K562 (cell line): ENCODE data around the gene SLC36A2. TPM values are rescaled to one million over a fixed set of nuclear protein-coding genes. Genes with fewer than 3 reads are reported as not detected.

Experiments used
- ATAC-seq: fragments of 200-7000 bp; cut with Tn5 transposase; 3 replicates; pipeline ENCODE4 v1.9.1; 2020; ENCODE audit warnings: moderate library complexity
- BruUV-seq: library from RNA; stranded (reverse); fragments of 400-500 nt; replicated peaks from 2 replicates; lab custom pipeline; 2021; lab: Mats Ljungman, UMichigan
- CTCF ChIA-PET: fragments of 300-600 bp; formaldehyde crosslinking; extraction: SDS; loops from one replicate; lab custom pipeline; 2021; ENCODE audit warnings: low intra/inter-chr PET ratio; lab: Yijun Ruan, JAX
- POLR2A ChIA-PET: fragments of 300-600, 350-650 bp; sonication (Branson Sonifier 250); formaldehyde crosslinking; extraction: SDS; loops from one replicate; lab custom pipeline; 2021; ENCODE audit warnings: antibody characterized with exemption, inconsistent platforms; lab: Yijun Ruan, JAX
- DNase-seq, 4 experiments: peaks; one replicate each; pipeline versions ENCODE4 v3.0.0 to v3.0.0-alpha.2; 2011 to 2018; ENCODE audit warnings: low spot score in 3 of 4, mixed read lengths in 3 of 4; ENCODE audit errors: extremely low read depth in 1 of 4
- FAIRE-seq: peaks from 2 replicates; lab custom pipeline; 2011; peaks lifted over from hg19 to GRCh38; lab: Jason Lieb, UNC
- H2AFZ ChIP-seq: 2 replicates; pipeline ENCODE4 v1.6.0; 2011; ENCODE audit warnings: low read depth, low read length, control low read depth, inconsistent platforms
- H3K27ac ChIP-seq: fragments of 200-600 bp; 3 replicates; pipeline ENCODE4 v1.8.0; 2011; ENCODE audit warnings: low read depth, mild to moderate bottlenecking, control low read depth, inconsistent platforms, low read length, moderate library complexity, mixed read lengths; ENCODE audit errors: extremely low read depth
- H3K27me3 ChIP-seq, 2 experiments: fragments of 300-600 bp in 1 of 2; 2 replicates in 1 of 2; 3 replicates in 1 of 2; pipeline versions ENCODE4 v1.6.0 to v1.8.0; 2011; ENCODE audit warnings: inconsistent platforms in 2 of 2, low read length in 2 of 2, mild to moderate bottlenecking in 1 of 2, mixed read lengths in 1 of 2, moderate library complexity in 1 of 2; ENCODE audit not compliant: control insufficient read depth in 2 of 2, insufficient read depth in 2 of 2
- H3K36me3 ChIP-seq: fragments of 300-600 bp; 3 replicates; pipeline ENCODE4 v1.8.0; 2011; ENCODE audit warnings: mild to moderate bottlenecking, low read length, inconsistent platforms; ENCODE audit not compliant: control insufficient read depth, insufficient read depth
- H3K4me1 ChIP-seq, 2 experiments: fragments of 200-600 bp in 1 of 2; replicated peaks in 1 of 2; 2 replicates in 1 of 2; 3 replicates in 1 of 2; pipeline versions ENCODE4 v1.5.1 to v1.8.0; 2011; ENCODE audit warnings: inconsistent platforms in 2 of 2, low read length in 2 of 2, mild to moderate bottlenecking in 1 of 2, mixed read lengths in 1 of 2, moderate library complexity in 1 of 2; ENCODE audit not compliant: control insufficient read depth in 2 of 2, insufficient read depth in 2 of 2
- H3K4me2 ChIP-seq: 2 replicates; pipeline ENCODE4 v1.6.1; 2011; ENCODE audit warnings: low read length, control low read depth, inconsistent platforms, mixed read lengths; ENCODE audit not compliant: insufficient read depth
- H3K4me3 ChIP-seq: fragments of 200-600 bp; sonication (generic), shearing (Covaris generic); 2 replicates; pipeline ENCODE4 v1.5.1; 2016; ENCODE audit warnings: control low read depth, inconsistent platforms
- H3K79me2 ChIP-seq: fragments of 200-600 bp; 3 replicates; pipeline ENCODE4 v1.8.0; 2011; ENCODE audit warnings: low read length, inconsistent platforms; ENCODE audit not compliant: control insufficient read depth, insufficient read depth
- H3K9ac ChIP-seq, 2 experiments: 2 replicates each; pipeline versions ENCODE4 v1.6.0 to v1.6.1; 2011; ENCODE audit warnings: low read depth in 2 of 2, low read length in 2 of 2, control low read depth in 1 of 2, inconsistent platforms in 1 of 2, mild to moderate bottlenecking in 1 of 2, mixed read lengths in 1 of 2; ENCODE audit not compliant: insufficient read depth in 1 of 2
- H3K9me1 ChIP-seq: one replicate; pipeline ENCODE4 v1.6.0; 2011; ENCODE audit warnings: inconsistent platforms, mild to moderate bottlenecking, low read length, moderate library complexity; ENCODE audit not compliant: control insufficient read depth, insufficient read depth
- H3K9me3 ChIP-seq: replicated peaks from 2 replicates; pipeline ENCODE4 v1.5.1; 2011; ENCODE audit warnings: low read depth, low read length, inconsistent platforms; ENCODE audit not compliant: control insufficient read depth, insufficient read depth
- H4K20me1 ChIP-seq: replicated peaks from 2 replicates; pipeline ENCODE4 v1.6.1; 2011; ENCODE audit warnings: low read length, inconsistent platforms, mixed read lengths; ENCODE audit not compliant: control insufficient read depth, insufficient read depth
- CCNT2 ChIP-seq: IDR thresholded peaks from 2 replicates; pipeline ENCODE4 v1.6.1; 2011; ENCODE audit warnings: borderline replicate concordance, low read depth, mild to moderate bottlenecking, moderate library complexity, mixed read lengths, low read length; ENCODE audit not compliant: insufficient read length; ENCODE audit errors: extremely low read depth
- CREB3L1 ChIP-seq: fragments of 450-650 bp; IDR thresholded peaks from 2 replicates; pipeline ENCODE4 v1.6.1; 2014; ENCODE audit warnings: low read depth, mild to moderate bottlenecking, moderate library complexity, borderline replicate concordance
- CREB5 ChIP-seq: fragments of 250-450 bp; sonication (Bioruptor Pico); IDR thresholded peaks from 2 replicates; pipeline ENCODE4 v1.5.0; 2020; ENCODE audit warnings: mild to moderate bottlenecking
- DMBX1 ChIP-seq: fragments of 250-450 bp; sonication (Bioruptor Pico); IDR thresholded peaks from 2 replicates; pipeline ENCODE4 v1.8.0; 2022; ENCODE audit warnings: inconsistent platforms, mild to moderate bottlenecking, moderate library complexity, borderline replicate concordance
- DPF2 ChIP-seq: fragments of 450-650 bp; IDR thresholded peaks from 2 replicates; pipeline ENCODE4 v1.6.1; 2016
- ELF4 ChIP-seq: fragments of 450-650 bp; formaldehyde crosslinking; IDR thresholded peaks from 2 replicates; pipeline ENCODE4 v1.4.0; 2022; ENCODE audit warnings: missing genetic modification characterization
- GATAD2A ChIP-seq: fragments of 450-650 bp; IDR thresholded peaks from 2 replicates; pipeline ENCODE4 v1.6.1; 2017
- GATAD2B ChIP-seq: fragments of 450-650 bp; IDR thresholded peaks from 2 replicates; pipeline ENCODE4 v1.6.1; 2017; ENCODE audit warnings: mild to moderate bottlenecking, borderline replicate concordance
- GMEB1 ChIP-seq: fragments of 250-450 bp; sonication (Bioruptor Pico); IDR thresholded peaks from 2 replicates; pipeline ENCODE4 v1.4.0; 2020; ENCODE audit warnings: mild to moderate bottlenecking
- HDAC1 ChIP-seq, 2 experiments: fragments of 450-650 bp; IDR thresholded peaks; 2 replicates each; pipeline ENCODE4 v1.6.1; 2016 to 2017; ENCODE audit warnings: inconsistent platforms in 1 of 2, mild to moderate bottlenecking in 1 of 2, moderate library complexity in 1 of 2
- MAX ChIP-seq: sonication (generic); formaldehyde crosslinking; IDR thresholded peaks from 2 replicates; pipeline ENCODE4 v1.9.0; 2022; ENCODE audit warnings: mild to moderate bottlenecking, missing genetic modification reagents
- NFE2L1 ChIP-seq: fragments of 450-650 bp; IDR thresholded peaks from 2 replicates; pipeline ENCODE4 v1.6.1; 2016; ENCODE audit warnings: missing genetic modification characterization, low read depth, mild to moderate bottlenecking, missing compliant biosample characterization, moderate library complexity, borderline replicate concordance
- RAD21 ChIP-seq, 2 experiments: fragments of 250-450 bp in 1 of 2; fragments of 450-650 bp in 1 of 2; sonication (Bioruptor Pico) in 1 of 2; formaldehyde crosslinking in 1 of 2; IDR thresholded peaks in 1 of 2; conservative IDR thresholded peaks in 1 of 2; 2 replicates each; pipeline versions ENCODE4 v1.4.0 to v1.8.0; 2020 to 2022; ENCODE audit warnings: mild to moderate bottlenecking in 2 of 2, moderate library complexity in 1 of 2
- UBTF ChIP-seq, 2 experiments: IDR thresholded peaks; 2 replicates each; pipeline ENCODE4 v1.6.1; 2012; ENCODE audit warnings: improper control_type of control experiment in 2 of 2, low read depth in 2 of 2, low read length in 2 of 2, borderline replicate concordance in 1 of 2
- ZNF24 ChIP-seq: fragments of 450-650 bp; IDR thresholded peaks from 2 replicates; pipeline ENCODE4 v1.6.1; 2016
- ZNF253 ChIP-seq: fragments of 250-450 bp; sonication (Bioruptor Pico); conservative IDR thresholded peaks from 2 replicates; pipeline ENCODE4 v1.6.1; 2021; ENCODE audit warnings: mild to moderate bottlenecking
- in situ Hi-C: fragments of 300-500 bp; cut with MboI; formaldehyde crosslinking; loops from 4 replicates; pipeline ENCODE4 v1.15.0; 2018; ENCODE audit warnings: inconsistent platforms, mixed read lengths
- intact Hi-C: fragments of 100-400 bp; cut with micrococcal nuclease; formaldehyde crosslinking; loops from 2 replicates; pipeline ENCODE4 v1.14.2; 2022
- polyA plus RNA-seq, 8 experiments: library from polyadenylated mRNA; depleted of rRNA in 4 of 8; stranded (reverse) in 5 of 8; unstranded in 3 of 8; fragments of >200 nt; fragmentation: Nextera tagmentation in 2 of 8; fragmentation: Illumina TruSeq in 1 of 8; extraction: Ambion mirVana in 2 of 8; extraction: Trizol in 1 of 8; gene quantifications; 2 replicates each; pipeline versions ENCODE4 v1.2.1 to v1.2.3, GENCODE V29; 2011 to 2014; ENCODE audit warnings: inconsistent platforms in 1 of 8, missing spikeins in 1 of 8
- total RNA-seq, 7 experiments: library from RNA; depleted of rRNA in 6 of 7; stranded (reverse); fragments of >200 nt in 6 of 7; fragmentation: Illumina TruSeq in 2 of 7; extraction: Trizol in 2 of 7; gene quantifications; 2 replicates each; pipeline versions ENCODE4 v1.2.1 to v1.2.3, GENCODE V29; 2011 to 2021; ENCODE audit warnings: low replicate concordance in 1 of 7

SLC36A2 gene
- total and polyA plus RNA-seq, 9 of the 15 experiments (the other 6 are each of a cell fraction or from before 2014, with no cell fraction given), result not detected

DNA sequence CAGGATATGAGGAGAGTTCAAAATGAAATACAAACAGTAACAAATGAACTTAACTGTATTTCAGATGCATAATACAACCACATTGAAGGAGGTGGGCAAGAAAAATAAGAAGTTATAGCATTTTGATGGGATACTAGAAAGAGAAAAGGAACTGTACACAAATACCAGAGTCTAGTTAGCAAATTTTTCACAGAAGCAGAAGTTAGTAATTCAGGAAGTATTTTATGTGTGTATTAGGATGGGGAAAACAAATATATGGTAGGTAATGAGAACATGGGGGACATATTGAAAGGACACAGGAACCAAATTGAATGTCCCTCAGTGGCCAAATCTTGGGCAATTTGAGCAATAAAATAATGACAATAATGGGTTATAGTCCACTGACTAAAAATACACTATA lies 76.0 kb downstream of the SLC36A2 start:
- POLR2A ChIA-PET, result interaction anchor here (0.5 kb wide), 1 partner anchor 17 kb away, joined by 3 read pairs; no protein-coding TSS in a partner anchor
- intact Hi-C loops, result no loop called here
- TF ChIP-seq DPF2 (no peak), CREB5 (no peak), NFE2L1 (tag) (no peak), ZNF253 (CRISPR knock-in tag) (no peak), ZNF24 (no peak), GATAD2B (no peak), ELF4 (no peak), CREB3L1 (no peak), RAD21 (CRISPR knock-in tag; conservative IDR thresholded peaks at IDR 0.05 in 1 of 2, IDR thresholded peaks at IDR 0.05 in 1 of 2) (no peak), MAX (no peak), UBTF (IDR thresholded peaks at IDR 0.05; ENCODE audit: borderline replicate concordance in 1 of 2, low read depth in 2 of 2, low read length in 2 of 2) (no peak), HDAC1 (IDR thresholded peaks at IDR 0.05) (no peak), DMBX1 (CRISPR knock-in tag) (no peak), GMEB1 (CRISPR knock-in tag) (no peak), GATAD2A (no peak), CCNT2 (no peak)

More for the DNA sequence above, 76.0 kb downstream of the SLC36A2 start:
- BruUV-seq, result no TSS peak
- no peak overlapping the region for H3K4me2 ChIP-seq
- H3K4me1 ChIP-seq, result no peaks in the 10 kb centered on the region
- in situ Hi-C loops, result no loop called here
- no peak for DNase-seq
- ATAC-seq, result no peak
- H3K79me2 ChIP-seq, result no peaks in the 10 kb centered on the region
- H3K4me3 ChIP-seq, result no peak overlapping the region
- CTCF ChIA-PET, result no interaction called here
- H3K27ac ChIP-seq, result no peak overlapping the region
- H3K27me3 ChIP-seq, result peaks cover 0 to 6% of the 10 kb centered on the region in 2 experiments; a peak in 2 of 5 replicates
- H3K9me3 ChIP-seq, result no peaks in the 10 kb centered on the region
- no peaks in the 10 kb centered on the region for H4K20me1 ChIP-seq
- peaks cover 9% of the 10 kb centered on the region; the same call in 1 of the 3 replicates for H3K36me3 ChIP-seq
- H3K9me1 ChIP-seq, result no peaks in the 10 kb centered on the region
- no peak for FAIRE-seq
- H2AFZ ChIP-seq, result no peak overlapping the region
- H3K9ac ChIP-seq, result no peak overlapping the region
